C4-2B (cell line): ENCODE results near the gene PRUNE2.

Source experiments
- ZFX ChIP-seq: fragments of 450-650 bp; IDR thresholded peaks from 2 replicates; pipeline ENCODE4 v1.6.1; 2017
- TF ChIP-seq, protein P1 (sequence below): fragments of 450-650 bp; conservative IDR thresholded peaks from 2 replicates; pipeline ENCODE4 v1.5.1; 2017; ENCODE audit warnings: mild to moderate bottlenecking

DNA sequence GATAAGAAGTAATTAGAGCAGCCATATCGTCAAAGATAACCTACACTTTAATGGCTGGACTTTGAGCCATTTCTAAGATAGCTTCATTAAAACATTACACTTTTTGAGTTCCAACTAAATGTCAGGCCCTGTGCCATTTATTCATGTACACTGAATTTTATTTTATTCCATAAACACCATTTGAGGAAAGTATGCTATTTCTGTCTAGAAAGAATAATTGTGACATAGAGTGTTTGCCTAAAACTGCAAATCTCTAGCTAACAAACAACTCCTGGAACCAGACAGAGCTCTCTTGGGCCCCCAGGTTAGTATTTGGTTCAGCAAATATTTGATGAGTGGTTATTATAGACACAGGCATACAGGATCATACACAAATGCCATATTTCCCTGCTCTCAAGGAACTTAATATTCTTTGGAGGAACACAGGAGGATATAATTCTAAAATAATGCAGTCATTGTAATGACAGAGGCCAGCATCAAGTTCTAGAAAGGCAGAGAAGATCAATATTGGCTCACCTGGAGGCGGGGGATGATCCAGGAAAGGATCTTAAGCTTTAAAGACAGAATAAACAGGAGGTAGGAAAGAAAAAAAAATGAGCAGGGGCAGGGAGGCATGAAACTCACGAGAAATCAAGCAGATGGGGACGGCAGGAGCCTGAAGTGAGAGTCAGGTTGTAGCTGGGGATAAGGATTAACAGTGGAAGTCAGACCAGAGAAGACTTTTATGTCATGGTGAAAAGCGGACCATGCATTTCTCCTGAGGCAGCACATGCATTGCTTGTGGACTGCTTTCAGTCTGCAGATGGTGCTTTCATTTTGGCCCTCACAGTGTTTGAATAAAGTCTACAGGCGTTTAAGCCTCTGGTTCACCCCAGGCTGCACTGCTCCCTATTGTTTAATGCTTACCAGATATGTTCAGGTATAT lies 319.3 kb downstream of the PRUNE2 start:
- TF ChIP-seq, protein P1, sequence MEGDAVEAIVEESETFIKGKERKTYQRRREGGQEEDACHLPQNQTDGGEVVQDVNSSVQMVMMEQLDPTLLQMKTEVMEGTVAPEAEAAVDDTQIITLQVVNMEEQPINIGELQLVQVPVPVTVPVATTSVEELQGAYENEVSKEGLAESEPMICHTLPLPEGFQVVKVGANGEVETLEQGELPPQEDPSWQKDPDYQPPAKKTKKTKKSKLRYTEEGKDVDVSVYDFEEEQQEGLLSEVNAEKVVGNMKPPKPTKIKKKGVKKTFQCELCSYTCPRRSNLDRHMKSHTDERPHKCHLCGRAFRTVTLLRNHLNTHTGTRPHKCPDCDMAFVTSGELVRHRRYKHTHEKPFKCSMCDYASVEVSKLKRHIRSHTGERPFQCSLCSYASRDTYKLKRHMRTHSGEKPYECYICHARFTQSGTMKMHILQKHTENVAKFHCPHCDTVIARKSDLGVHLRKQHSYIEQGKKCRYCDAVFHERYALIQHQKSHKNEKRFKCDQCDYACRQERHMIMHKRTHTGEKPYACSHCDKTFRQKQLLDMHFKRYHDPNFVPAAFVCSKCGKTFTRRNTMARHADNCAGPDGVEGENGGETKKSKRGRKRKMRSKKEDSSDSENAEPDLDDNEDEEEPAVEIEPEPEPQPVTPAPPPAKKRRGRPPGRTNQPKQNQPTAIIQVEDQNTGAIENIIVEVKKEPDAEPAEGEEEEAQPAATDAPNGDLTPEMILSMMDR, result no peak
- no peak for TF ChIP-seq ZFX
